IMR-90 (cell line): ENCODE results near the gene ISM2. TPM values are rescaled to one million over a fixed set of nuclear protein-coding genes. Genes with fewer than 3 reads are reported as not detected.
A peak's percentile ranks its signal among the peaks of the same experiment; 100 is the strongest.

Experiments
- ATAC-seq: fragments of 200-7000 bp; cut with Tn5 transposase; 2 replicates; pipeline ENCODE4 v1.9.1; 2020; ENCODE audit warnings: low read depth, mild to moderate bottlenecking, moderate library complexity
- BruUV-seq: library from RNA; stranded (reverse); fragments of 400-500 nt; replicated peaks from 2 replicates; lab custom pipeline; 2021; lab: Mats Ljungman, UMichigan
- CTCF ChIA-PET: fragments of 300-600 bp; formaldehyde crosslinking; extraction: SDS; loops from one replicate; lab custom pipeline; 2021; ENCODE audit warnings: antibody characterized with exemption; lab: Yijun Ruan, JAX
- POLR2A ChIA-PET: fragments of 300-600 bp; sonication (Branson Sonifier 250); formaldehyde crosslinking; loops from one replicate; lab custom pipeline; 2022; ENCODE audit warnings: antibody characterized with exemption; ENCODE audit not compliant: unreplicated experiment; lab: Charles Lee
- DNase-seq: peaks from one replicate; pipeline ENCODE4 v3.0.0; 2013
- H2AFZ ChIP-seq: replicated peaks from 2 replicates; pipeline ENCODE3; 2013; ENCODE audit warnings: low read length, mild to moderate bottlenecking; ENCODE audit not compliant: poor library complexity
- H2AK5ac ChIP-seq: 2 replicates; pipeline ENCODE4 v1.6.1; 2013; ENCODE audit warnings: low read depth, low read length, inconsistent platforms
- H2AK9ac ChIP-seq: replicated peaks from 2 replicates; pipeline ENCODE3; 2013; ENCODE audit warnings: mild to moderate bottlenecking, low read depth, low read length, moderate library complexity; ENCODE audit not compliant: poor library complexity
- H2BK120ac ChIP-seq: 2 replicates; pipeline ENCODE4 v1.6.1; 2013; ENCODE audit warnings: low read depth, low read length, inconsistent platforms
- H2BK15ac ChIP-seq: 3 replicates; pipeline ENCODE4 v1.6.1; 2013; ENCODE audit warnings: low read depth, low read length, inconsistent platforms
- H2BK20ac ChIP-seq: 2 replicates; pipeline ENCODE4 v1.6.1; 2013; ENCODE audit warnings: low read depth, mild to moderate bottlenecking, inconsistent platforms, low read length, moderate library complexity
- H2BK5ac ChIP-seq: 2 replicates; pipeline ENCODE4 v1.6.1; 2013; ENCODE audit warnings: mild to moderate bottlenecking, low read depth, low read length, inconsistent platforms; ENCODE audit not compliant: poor library complexity, severe bottlenecking
- H3K14ac ChIP-seq: replicated peaks from 2 replicates; pipeline ENCODE4 v1.6.1; 2013; ENCODE audit warnings: low read depth, low read length, inconsistent platforms
- H3K18ac ChIP-seq: 2 replicates; pipeline ENCODE4 v1.6.1; 2013; ENCODE audit warnings: low read depth, low read length, control low read depth
- H3K23ac ChIP-seq: 2 replicates; pipeline ENCODE4 v1.6.1; 2013; ENCODE audit warnings: low read depth, low read length, inconsistent platforms
- H3K27ac ChIP-seq: 2 replicates; pipeline ENCODE4 v1.5.1; 2013; ENCODE audit warnings: mild to moderate bottlenecking, control low read depth, low read length; ENCODE audit not compliant: insufficient read depth
- H3K27me3 ChIP-seq: 2 replicates; pipeline ENCODE4 v1.6.1; 2013; ENCODE audit warnings: low read length; ENCODE audit not compliant: control insufficient read depth, insufficient read depth
- H3K36me3 ChIP-seq: 2 replicates; pipeline ENCODE4 v1.6.1; 2013; ENCODE audit warnings: low read length, mixed read lengths; ENCODE audit not compliant: control insufficient read depth, insufficient read depth
- H3K4ac ChIP-seq: 2 replicates; pipeline ENCODE4 v1.6.1; 2013; ENCODE audit warnings: low read depth, low read length, inconsistent platforms
- H3K4me1 ChIP-seq: 2 replicates; pipeline ENCODE4 v1.6.1; 2013; ENCODE audit warnings: low read length, mixed read lengths; ENCODE audit not compliant: control insufficient read depth, insufficient read depth
- H3K4me2 ChIP-seq: 2 replicates; pipeline ENCODE4 v1.6.1; 2013; ENCODE audit warnings: low read depth, mild to moderate bottlenecking, control low read depth, low read length, moderate library complexity
- H3K4me3 ChIP-seq: 2 replicates; pipeline ENCODE4 v1.5.1; 2013; ENCODE audit warnings: low read depth, mild to moderate bottlenecking, control low read depth, low read length, moderate library complexity; ENCODE audit not compliant: insufficient read depth
- H3K56ac ChIP-seq: 2 replicates; pipeline ENCODE4 v1.6.1; 2013; ENCODE audit warnings: low read length, inconsistent platforms; ENCODE audit not compliant: insufficient read depth; ENCODE audit errors: extremely low read depth
- H3K79me1 ChIP-seq, 2 experiments: 2 replicates each; pipeline ENCODE4 v1.6.1; 2013; ENCODE audit warnings: low read length in 2 of 2, inconsistent platforms in 1 of 2, low read depth in 1 of 2
- H3K9ac ChIP-seq: 2 replicates; pipeline ENCODE4 v1.6.1; 2013; ENCODE audit warnings: low read depth, low read length, control low read depth
- H3K9me1 ChIP-seq: 2 replicates; pipeline ENCODE4 v1.6.1; 2013; ENCODE audit warnings: low read length, inconsistent platforms; ENCODE audit not compliant: insufficient read depth
- H3K9me3 ChIP-seq: 2 replicates; pipeline ENCODE4 v1.6.1; 2013; ENCODE audit warnings: low read length; ENCODE audit not compliant: control insufficient read depth, insufficient read depth
- H4K20me1 ChIP-seq: 2 replicates; pipeline ENCODE4 v1.6.1; 2013; ENCODE audit warnings: low read length, inconsistent platforms; ENCODE audit not compliant: insufficient read depth
- H4K5ac ChIP-seq: 2 replicates; pipeline ENCODE4 v1.6.1; 2013; ENCODE audit warnings: mild to moderate bottlenecking, low read depth, low read length, control low read depth
- H4K8ac ChIP-seq, 2 experiments: 2 replicates each; pipeline ENCODE4 v1.6.1; 2013; ENCODE audit warnings: low read depth in 2 of 2, low read length in 2 of 2, control low read depth in 1 of 2, inconsistent platforms in 1 of 2
- H4K91ac ChIP-seq: 2 replicates; pipeline ENCODE4 v1.6.1; 2013; ENCODE audit warnings: low read depth, low read length, inconsistent platforms; ENCODE audit not compliant: insufficient read depth
- BHLHE40 ChIP-seq: fragments of 150-350 bp; IDR thresholded peaks from 2 replicates; pipeline ENCODE4 v1.6.1; 2016; ENCODE audit warnings: mild to moderate bottlenecking, low read depth, low read length
- CEBPB ChIP-seq: IDR thresholded peaks from 2 replicates; pipeline ENCODE4 v1.6.1; 2012; ENCODE audit warnings: low read depth, low read length, improper control_type of control experiment
- CHD1 ChIP-seq: IDR thresholded peaks from 2 replicates; pipeline ENCODE4 v1.6.1; 2012; ENCODE audit warnings: low read depth, low read length, improper control_type of control experiment
- FOS ChIP-seq: fragments of 150-350 bp; IDR thresholded peaks from 2 replicates; pipeline ENCODE4 v1.6.1; 2016; ENCODE audit warnings: low read depth, low read length
- MAFK ChIP-seq: IDR thresholded peaks from 2 replicates; pipeline ENCODE4 v1.6.1; 2012; ENCODE audit warnings: low read depth, low read length, improper control_type of control experiment
- MAZ ChIP-seq: IDR thresholded peaks from 2 replicates; pipeline ENCODE4 v1.6.1; 2012; ENCODE audit warnings: low read depth, mild to moderate bottlenecking, low read length, improper control_type of control experiment, moderate library complexity, borderline replicate concordance
- MXI1 ChIP-seq: IDR thresholded peaks from 2 replicates; pipeline ENCODE4 v1.6.1; 2012; ENCODE audit warnings: low read depth, mild to moderate bottlenecking, low read length, moderate library complexity, borderline replicate concordance
- NFE2L2 ChIP-seq: fragments of 150-350 bp; IDR thresholded peaks from 2 replicates; pipeline ENCODE4 v1.6.1; 2016; ENCODE audit warnings: low read depth, mild to moderate bottlenecking, low read length
- POLR2A ChIP-seq: IDR thresholded peaks from 2 replicates; pipeline ENCODE4 v1.6.1; 2012; ENCODE audit warnings: mild to moderate bottlenecking, low read depth, low read length
- RAD21 ChIP-seq: IDR thresholded peaks from 2 replicates; pipeline ENCODE4 v1.6.1; 2012; ENCODE audit warnings: low read length, improper control_type of control experiment
- RCOR1 ChIP-seq: IDR thresholded peaks from 2 replicates; pipeline ENCODE4 v1.6.1; 2012; ENCODE audit warnings: mild to moderate bottlenecking, low read length, improper control_type of control experiment; ENCODE audit not compliant: insufficient replicate concordance
- RFX5 ChIP-seq: IDR thresholded peaks from 2 replicates; pipeline ENCODE4 v1.8.0; 2012; ENCODE audit warnings: low read depth, mild to moderate bottlenecking, low read length, moderate library complexity
- SMC3 ChIP-seq: fragments of 150-350 bp; IDR thresholded peaks from 2 replicates; pipeline ENCODE4 v1.6.1; 2016; ENCODE audit warnings: low read depth, mild to moderate bottlenecking, antibody characterized with exemption, low read length, moderate library complexity
- USF2 ChIP-seq: fragments of 150-350 bp; IDR thresholded peaks from 2 replicates; pipeline ENCODE4 v1.6.1; 2017; ENCODE audit warnings: mild to moderate bottlenecking, antibody characterized with exemption, low read length, low read depth
- WGBS, 2 experiments: methylation state at CpG; one replicate each; pipeline versions ENCODE4 v1.1.5 to v1.1.7; 2013; ENCODE audit warnings: missing lambda C conversion rate in 2 of 2; ENCODE audit not compliant: insufficient read length in 1 of 2; ENCODE audit errors: extremely low coverage in 2 of 2; 5-methylcytosine and 5-hydroxymethylcytosine counted together
- dilution Hi-C: fragments of 300-500 bp; cut with HindIII; formaldehyde crosslinking; loops from one replicate; pipeline ENCODE4 v1.14.3; 2018; ENCODE audit warnings: low sequenced_read_pairs; ENCODE audit not compliant: unreplicated experiment
- in situ Hi-C: fragments of 300-500 bp; cut with MboI; formaldehyde crosslinking; loops from 3 replicates; pipeline ENCODE4 v1.14.3; 2019; ENCODE audit warnings: low sequenced_read_pairs, inconsistent platforms, mixed read lengths
- intact Hi-C: fragments of 100-400 bp; cut with micrococcal nuclease; formaldehyde crosslinking; loops from 2 replicates; pipeline ENCODE4 v1.10.0; 2022
- polyA plus RNA-seq, 3 experiments: library from polyadenylated mRNA; depleted of rRNA; stranded (reverse); fragments of >200 nt; gene quantifications; 2 replicates each; pipeline ENCODE4 v1.2.3, GENCODE V29; 2012; ENCODE audit warnings: low replicate concordance in 1 of 3
- total RNA-seq: library from RNA; depleted of rRNA; stranded (reverse); fragments of >200 nt; gene quantifications from 2 replicates; pipeline ENCODE4 v1.2.3, GENCODE V29; 2012
- TF ChIP-seq, protein P1 (sequence below): conservative IDR thresholded peaks from 2 replicates; pipeline ENCODE4 v1.5.1; 2012; ENCODE audit warnings: mild to moderate bottlenecking, low read depth, low read length, improper control_type of control experiment

Gene ISM2
- total and polyA plus RNA-seq, 2 of the 4 experiments (the other 2 are of a cell fraction) = under 0.01 to 0.12 TPM

DNA sequence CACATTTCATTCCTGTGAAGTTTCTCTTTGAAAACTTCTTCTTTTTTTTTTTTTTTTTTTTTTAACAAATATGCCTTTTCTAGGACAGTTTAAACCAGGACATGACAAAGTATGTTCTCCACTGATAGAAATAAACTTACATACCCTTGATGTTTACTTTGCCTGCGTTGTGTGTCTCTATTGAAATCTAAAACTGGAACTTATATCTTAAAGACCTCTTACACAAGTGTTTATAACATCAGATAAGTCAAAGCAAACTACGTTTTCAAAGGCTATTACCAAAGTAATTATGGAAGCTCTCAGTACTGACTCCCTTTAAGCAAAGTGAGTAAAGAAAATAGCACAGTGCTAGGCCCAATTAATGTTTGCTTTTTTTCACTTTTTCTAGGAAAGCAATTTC, 30.6 kb upstream of the ISM2 start:
- WGBS, 2 experiments = no CpG with 5 or more reads among the region's 2 CpGs
- no peak overlapping the region for H3K27ac ChIP-seq
- no peak overlapping the region for H3K14ac ChIP-seq
- TF ChIP-seq USF2 = no peak
- TF ChIP-seq RFX5 = no peak
- no peak for TF ChIP-seq CEBPB
- TF ChIP-seq POLR2A = no peak
- no peak for TF ChIP-seq RCOR1
- TF ChIP-seq NFE2L2 = no peak
- TF ChIP-seq BHLHE40 = no peak
- no peak for TF ChIP-seq FOS
- TF ChIP-seq MXI1 = no peak
- TF ChIP-seq RAD21 = no peak
- no peak for TF ChIP-seq MAFK
- no peak for TF ChIP-seq SMC3
- TF ChIP-seq, protein P1, sequence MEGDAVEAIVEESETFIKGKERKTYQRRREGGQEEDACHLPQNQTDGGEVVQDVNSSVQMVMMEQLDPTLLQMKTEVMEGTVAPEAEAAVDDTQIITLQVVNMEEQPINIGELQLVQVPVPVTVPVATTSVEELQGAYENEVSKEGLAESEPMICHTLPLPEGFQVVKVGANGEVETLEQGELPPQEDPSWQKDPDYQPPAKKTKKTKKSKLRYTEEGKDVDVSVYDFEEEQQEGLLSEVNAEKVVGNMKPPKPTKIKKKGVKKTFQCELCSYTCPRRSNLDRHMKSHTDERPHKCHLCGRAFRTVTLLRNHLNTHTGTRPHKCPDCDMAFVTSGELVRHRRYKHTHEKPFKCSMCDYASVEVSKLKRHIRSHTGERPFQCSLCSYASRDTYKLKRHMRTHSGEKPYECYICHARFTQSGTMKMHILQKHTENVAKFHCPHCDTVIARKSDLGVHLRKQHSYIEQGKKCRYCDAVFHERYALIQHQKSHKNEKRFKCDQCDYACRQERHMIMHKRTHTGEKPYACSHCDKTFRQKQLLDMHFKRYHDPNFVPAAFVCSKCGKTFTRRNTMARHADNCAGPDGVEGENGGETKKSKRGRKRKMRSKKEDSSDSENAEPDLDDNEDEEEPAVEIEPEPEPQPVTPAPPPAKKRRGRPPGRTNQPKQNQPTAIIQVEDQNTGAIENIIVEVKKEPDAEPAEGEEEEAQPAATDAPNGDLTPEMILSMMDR = no peak
- no peak for TF ChIP-seq MAZ
- no peak for TF ChIP-seq CHD1
- no peak overlapping the region for H3K23ac ChIP-seq
- H3K9ac ChIP-seq = no peak overlapping the region
- no peak overlapping the region for H2BK20ac ChIP-seq
- H4K20me1 ChIP-seq = peaks cover 3% of the 10 kb centered on the region; the same call in 1 of the 2 replicates
- BruUV-seq = no TSS peak
- H3K4me1 ChIP-seq = 0 out of 2 replicates have a peak, but pooled peaks cover 1% of the 10 kb centered on the region
- DNase-seq = peak; percentile 74
- no peaks in the 10 kb centered on the region; the same call in 1 of the 2 replicates for H3K36me3 ChIP-seq
- H4K91ac ChIP-seq = no peak overlapping the region
- in situ Hi-C loops = no loop called here
- no peak overlapping the region for H4K5ac ChIP-seq
- H2AFZ ChIP-seq = no peak overlapping the region
- no peaks in the 10 kb centered on the region for H3K9me3 ChIP-seq
- H2BK120ac ChIP-seq = no peak overlapping the region
- no peak overlapping the region for H3K4ac ChIP-seq
- no peak overlapping the region for H2BK5ac ChIP-seq
- H3K79me1 ChIP-seq = peaks cover 8 to 20% of the 10 kb centered on the region in 2 experiments; a peak in 2 of 4 replicates
- peak; percentile 87 for ATAC-seq
- H2AK9ac ChIP-seq = no peak overlapping the region
- H3K18ac ChIP-seq = no peak overlapping the region
- H3K56ac ChIP-seq = no peak overlapping the region
- no peaks in the 10 kb centered on the region for H3K27me3 ChIP-seq
- no peak overlapping the region for H3K4me2 ChIP-seq
- no peak overlapping the region for H2BK15ac ChIP-seq
- H4K8ac ChIP-seq = no peak overlapping the region
- dilution Hi-C loops = no loop called here
- H2AK5ac ChIP-seq = no peak overlapping the region
- intact Hi-C loops = no loop called here
- ChIA-PET CTCF (no interaction called here), POLR2A (no interaction called here)
- H3K4me3 ChIP-seq = no peak overlapping the region
- H3K9me1 ChIP-seq = no peaks in the 10 kb centered on the region
